Heart right ventricle (tissue), 16 donors: Measurements from ENCODE around the gene ASPHD2. TPM values are rescaled to one million over a fixed set of nuclear protein-coding genes. Genes with fewer than 3 reads are reported as not detected.

ENCODE experiments used
- ATAC-seq, 8 donors: fragments of 200-7000 bp; cut with Tn5 transposase; one replicate each; pipeline ENCODE4 v1.9.1; 2020; ENCODE audit warnings: mild to moderate bottlenecking in 8 of 8, moderate library complexity in 8 of 8, moderate number of reproducible peaks in 1 of 8
- DNase-seq, 2 donors: peaks; one replicate each; pipeline ENCODE4 v3.0.0-alpha.2; 2020
- H3K27ac ChIP-seq, 10 donors: fragments of 200-600 bp; sonication (generic) in 2 of 10; one replicate each; pipeline versions ENCODE4 v1.5.0 to v1.8.0; 2020 to 2022; ENCODE audit warnings: mild to moderate bottlenecking in 3 of 10
- H3K27me3 ChIP-seq, 7 donors: fragments of 200-600 bp; one replicate each; pipeline ENCODE4 v1.8.0; 2021 to 2022; ENCODE audit warnings: mild to moderate bottlenecking in 2 of 7
- H3K36me3 ChIP-seq, 9 donors: fragments of 200-600 bp; sonication (generic) in 1 of 9; one replicate each; pipeline versions ENCODE4 v1.5.0 to v1.8.0; 2020 to 2022; ENCODE audit warnings: mild to moderate bottlenecking in 2 of 9
- H3K4me1 ChIP-seq, 9 donors: fragments of 200-600 bp; sonication (generic) in 1 of 9; one replicate each; pipeline versions ENCODE4 v1.5.0 to v1.8.0; 2020 to 2022; ENCODE audit warnings: mild to moderate bottlenecking in 4 of 9
- H3K4me3 ChIP-seq, 10 donors: fragments of 200-600 bp; sonication (generic) in 2 of 10; one replicate each; pipeline versions ENCODE4 v1.5.0 to v1.8.0; 2020 to 2022; ENCODE audit warnings: mild to moderate bottlenecking in 7 of 10, moderate library complexity in 2 of 10
- H3K9me3 ChIP-seq, 11 donors: fragments of 200-600 bp in 10 of 11; sonication (generic) in 2 of 11; one replicate each; pipeline versions ENCODE4 v1.5.0 to v1.8.0; 2013 to 2022; ENCODE audit warnings: mild to moderate bottlenecking in 2 of 11, control low read depth in 1 of 11, moderate library complexity in 1 of 11
- WGBS, 2 donors: extraction: QIAGEN DNeasy Blood & Tissue Kit; methylation state at CpG; one replicate each; pipeline ENCODE4 v1.1.7; 2013; ENCODE audit warnings: inconsistent platforms in 1 of 2; 5-methylcytosine and 5-hydroxymethylcytosine counted together
- intact Hi-C, 10 donors: fragments of 100-400 bp; cut with DNase I; formaldehyde crosslinking; loops; one replicate each; pipeline versions ENCODE4 v1.11.1 to v1.14.2; 2022
- polyA plus RNA-seq, 2 donors: library from polyadenylated mRNA; stranded (reverse); fragments of 200-250 nt; gene quantifications; one replicate each; pipeline ENCODE4 v1.2.3, GENCODE V29; 2013
- total RNA-seq, 10 donors: library from RNA; stranded (reverse); fragmentation: NEBNext Ultra II Directional in 3 of 10; extraction: Animal tissue kit (Norgen Biotek cat#: 25700) in 3 of 10; gene quantifications; one replicate each; pipeline versions ENCODE4 v1.2.1 to v1.2.4, GENCODE V29; 2021 to 2023
- TF ChIP-seq, protein P1 (sequence below), 9 donors: fragments of 200-600 bp; sonication (generic) in 2 of 9; IDR thresholded peaks; one replicate each; pipeline versions ENCODE4 v1.5.0 to v1.8.0; 2021 to 2022; ENCODE audit warnings: antibody characterized with exemption in 9 of 9, mild to moderate bottlenecking in 5 of 9, moderate library complexity in 1 of 9
- donor health status: Arrhythmogenic right ventricular cardiomyopathy.
- donor health status: ischemic (EF 13 %, LVEDD 7.1; RV severe dilation, severe dysfunction).
- donor health status: healthy with polysubstance abuse.
- donor health status: DM: no; HTN: yes; CAD: no.
- donor health status: DM: no; HTN: no; CAD: no.
- donor health status: ischemic (EF 25% LVEDD 6.9; RV normal size, moderate dysfunction).
- donor health status: ischemic (EF 25% LVEDD 5.7; RV mildly dilated, moderate dysfunction).
- donor health status: healthy.
- donor health status: DM: yes; HTN: yes; CAD: no.
- donor health status: Ischemic cardiomyopathy.
- donor health status: ischemic (EF 35%, LVEDD 5.7; RV mildly dilated, moderate dysfunction).
- donor health status: nonischemic (EF 11% LVEDD 7.7; RV severe dilation, severe dysfunction).
- donor health status: DM: yes; HTN: yes; CAD: no.
- donor health status: PGD.
- donor health status: ischemic (EF 29% LVEDD 5.4; RV normal size, mild dysfunction).
- donor health status: nonischemic (EF 23%, LVEDD 6.1; RV moderate dilation, normal function).

Gene ASPHD2
- total and polyA plus RNA-seq, 12 donors, result 0.07 to 1.8 (median 0.15) TPM; not detected in 3

- Histone ChIP-seq H3K27me3 (no peaks in the 10 kb centered on the region), H3K9me3 (no peaks in the 10 kb centered on the region), H3K36me3 (peaks cover 0 to 100% (median 52%) of the 10 kb centered on the region in 9 donors), H3K27ac (no peak overlapping the region), H3K4me1 (peaks cover 0 to 21% (median 3%) of the 10 kb centered on the region in 9 donors), H3K4me3 (no peak overlapping the region)
- ATAC-seq (no peak), DNase-seq (no peak)
- intact Hi-C loops, result loop anchor here in 6 of 10 donors (5.0 to 10.0 kb wide), 6 partner anchors 65 to 805 kb away; no protein-coding TSS in a partner anchor
- 82 to 87% methylated on average over 3 of the region's 3 CpGs for WGBS, 2 donors
- TF ChIP-seq, protein P1, sequence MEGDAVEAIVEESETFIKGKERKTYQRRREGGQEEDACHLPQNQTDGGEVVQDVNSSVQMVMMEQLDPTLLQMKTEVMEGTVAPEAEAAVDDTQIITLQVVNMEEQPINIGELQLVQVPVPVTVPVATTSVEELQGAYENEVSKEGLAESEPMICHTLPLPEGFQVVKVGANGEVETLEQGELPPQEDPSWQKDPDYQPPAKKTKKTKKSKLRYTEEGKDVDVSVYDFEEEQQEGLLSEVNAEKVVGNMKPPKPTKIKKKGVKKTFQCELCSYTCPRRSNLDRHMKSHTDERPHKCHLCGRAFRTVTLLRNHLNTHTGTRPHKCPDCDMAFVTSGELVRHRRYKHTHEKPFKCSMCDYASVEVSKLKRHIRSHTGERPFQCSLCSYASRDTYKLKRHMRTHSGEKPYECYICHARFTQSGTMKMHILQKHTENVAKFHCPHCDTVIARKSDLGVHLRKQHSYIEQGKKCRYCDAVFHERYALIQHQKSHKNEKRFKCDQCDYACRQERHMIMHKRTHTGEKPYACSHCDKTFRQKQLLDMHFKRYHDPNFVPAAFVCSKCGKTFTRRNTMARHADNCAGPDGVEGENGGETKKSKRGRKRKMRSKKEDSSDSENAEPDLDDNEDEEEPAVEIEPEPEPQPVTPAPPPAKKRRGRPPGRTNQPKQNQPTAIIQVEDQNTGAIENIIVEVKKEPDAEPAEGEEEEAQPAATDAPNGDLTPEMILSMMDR (IDR thresholded peaks at IDR 0.05), result no peak
These were observed 33.6 kb downstream of the ASPHD2 start for GRCh38 chr22:26462641-26463040.

GRCh38 chr22:26463101-26463661, 34.1 kb downstream of the ASPHD2 start:
- intact Hi-C loops, result loop anchor here in 6 of 10 donors (5.0 to 10.0 kb wide), 6 partner anchors 66 to 806 kb away; no protein-coding TSS in a partner anchor
- DNase-seq (no peak), ATAC-seq (peak in 5 of 8 donors; percentile 35 to 64 (median 49))
- 78 to 79% methylated on average over 10 of the region's 10 CpGs for WGBS, 2 donors
- Histone ChIP-seq H3K27ac (no peak overlapping the region), H3K36me3 (peaks cover 0 to 100% (median 52%) of the 10 kb centered on the region in 9 donors), H3K4me3 (no peak overlapping the region), H3K9me3 (no peaks in the 10 kb centered on the region), H3K4me1 (peaks cover 0 to 21% (median 3%) of the 10 kb centered on the region in 9 donors), H3K27me3 (no peaks in the 10 kb centered on the region)
- TF ChIP-seq, protein P1 (IDR thresholded peaks at IDR 0.05), result no peak

- no peak for DNase-seq
- ATAC-seq, result peak in 3 of 8 donors; percentile 8 to 32 (median 25)
- TF ChIP-seq, protein P1 (IDR thresholded peaks at IDR 0.05), result no peak
- Histone ChIP-seq H3K4me3 (no peak overlapping the region), H3K27me3 (no peaks in the 10 kb centered on the region), H3K27ac (peak overlapping the region in 1 of 10 donors; percentile 12), H3K4me1 (peaks cover 0 to 21% (median 3%) of the 10 kb centered on the region in 9 donors), H3K36me3 (peaks cover 0 to 100% (median 55%) of the 10 kb centered on the region in 9 donors), H3K9me3 (no peaks in the 10 kb centered on the region)
- intact Hi-C loops, result loop anchor here in 6 of 10 donors (5.0 to 10.0 kb wide), 6 partner anchors 66 to 806 kb away; no protein-coding TSS in a partner anchor
- WGBS, 2 donors, result 78 to 80% methylated on average over 9 of the region's 9 CpGs
These were observed 34.6 kb downstream of the ASPHD2 start for GRCh38 chr22:26463688-26464087.

- intact Hi-C loops, result loop anchor here in 6 of 10 donors (5.0 to 10.0 kb wide), 6 partner anchors 67 to 807 kb away; no protein-coding TSS in a partner anchor
- WGBS, 2 donors, result 52 to 56% methylated on average over 7 of the region's 7 CpGs
- ATAC-seq, result peak in 6 of 8 donors; percentile 24 to 64 (median 44)
- no peak for DNase-seq
- Histone ChIP-seq H3K4me3 (no peak overlapping the region), H3K36me3 (peaks cover 0 to 100% (median 57%) of the 10 kb centered on the region in 9 donors), H3K27ac (no peak overlapping the region), H3K9me3 (no peaks in the 10 kb centered on the region), H3K4me1 (peaks cover 0 to 21% (median 3%) of the 10 kb centered on the region in 9 donors), H3K27me3 (no peaks in the 10 kb centered on the region)
- TF ChIP-seq, protein P1 (IDR thresholded peaks at IDR 0.05), result no peak
These were observed 35.3 kb downstream of the ASPHD2 start for GRCh38 chr22:26464312-26464711.
